Tibial artery (tissue), 4 donors: ENCODE data around the gene PLD2.

Experiments used
- DNase-seq, 2 donors: peaks; one replicate each; pipeline ENCODE4 v3.0.0-alpha.2; 2019
- H3K27ac ChIP-seq, 2 donors: fragments of 200-600 bp; sonication (generic) in 1 of 2; 1 replicate in 1 of 2; 2 replicates in 1 of 2; pipeline ENCODE4 v1.5.1; 2018 to 2019; ENCODE audit warnings: mild to moderate bottlenecking in 1 of 2
- H3K27me3 ChIP-seq, 2 donors: fragments of 200-600 bp; sonication (generic) in 1 of 2; one replicate each; pipeline versions ENCODE4 v1.5.1 to v1.6.0; 2016 to 2019
- H3K36me3 ChIP-seq, 3 donors: fragments of 200-600 bp; sonication (generic) in 2 of 3; one replicate each; pipeline ENCODE4 v1.5.1; 2016 to 2019; ENCODE audit warnings: mild to moderate bottlenecking in 2 of 3
- H3K4me1 ChIP-seq, 4 donors: fragments of 200-600 bp; sonication (generic) in 2 of 4; 1 replicate in 3 of 4; 2 replicates in 1 of 4; pipeline ENCODE4 v1.5.1; 2016 to 2019
- H3K4me3 ChIP-seq, 2 donors: fragments of 200-600 bp; sonication (generic) in 1 of 2; 1 replicate in 1 of 2; 2 replicates in 1 of 2; pipeline ENCODE4 v1.5.1; 2018 to 2019; ENCODE audit warnings: mild to moderate bottlenecking in 2 of 2
- H3K9me3 ChIP-seq, 3 donors: fragments of 200-600 bp; sonication (generic) in 1 of 3; one replicate each; pipeline ENCODE4 v1.5.1; 2016 to 2019
- CTCF ChIP-seq, 2 experiments: fragments of 200-600 bp in 1 of 2; fragments of 450-650 bp in 1 of 2; IDR thresholded peaks; one replicate each; pipeline ENCODE4 v1.5.1; 2017 to 2019; ENCODE audit warnings: antibody characterized with exemption in 2 of 2, mild to moderate bottlenecking in 1 of 2, moderate library complexity in 1 of 2
- intact Hi-C: fragments of 100-400 bp; cut with DNase I; formaldehyde crosslinking; loops from one replicate; pipeline ENCODE4 v1.15.0; 2023; ENCODE audit warnings: low total_unique reads

PLD2 gene

DNA sequence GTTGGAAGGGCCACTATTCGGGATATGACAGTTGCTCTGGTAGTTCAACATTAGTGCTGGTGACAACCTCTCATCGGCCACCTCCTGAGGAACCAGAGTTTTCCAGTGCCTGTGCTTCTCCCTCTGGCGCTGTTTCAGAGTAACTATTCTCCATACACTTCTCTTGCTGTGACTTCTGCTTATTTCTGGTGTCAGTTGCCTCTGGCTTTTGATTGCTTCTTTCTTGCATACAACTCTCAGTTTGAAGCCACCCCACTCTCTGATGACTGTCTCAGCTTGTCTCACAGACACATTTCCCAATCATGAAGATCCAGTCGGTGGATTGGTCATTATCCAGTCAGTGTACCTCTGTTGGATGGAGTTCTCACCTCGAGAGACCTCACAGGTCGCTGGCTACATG lies 38.7 kb upstream of the PLD2 start:
- intact Hi-C loops, result no loop called here
- no peak overlapping the region for H3K27ac ChIP-seq
- no peaks in the 10 kb centered on the region for H3K36me3 ChIP-seq
- no peaks in the 10 kb centered on the region for H3K4me1 ChIP-seq
- peaks cover 0 to 21% of the 10 kb centered on the region in 2 donors for H3K27me3 ChIP-seq
- no peak for DNase-seq
- TF ChIP-seq CTCF (IDR thresholded peaks at IDR 0.05), result no peak
- H3K9me3 ChIP-seq, result no peaks in the 10 kb centered on the region
- H3K4me3 ChIP-seq, result no peak overlapping the region

DNA sequence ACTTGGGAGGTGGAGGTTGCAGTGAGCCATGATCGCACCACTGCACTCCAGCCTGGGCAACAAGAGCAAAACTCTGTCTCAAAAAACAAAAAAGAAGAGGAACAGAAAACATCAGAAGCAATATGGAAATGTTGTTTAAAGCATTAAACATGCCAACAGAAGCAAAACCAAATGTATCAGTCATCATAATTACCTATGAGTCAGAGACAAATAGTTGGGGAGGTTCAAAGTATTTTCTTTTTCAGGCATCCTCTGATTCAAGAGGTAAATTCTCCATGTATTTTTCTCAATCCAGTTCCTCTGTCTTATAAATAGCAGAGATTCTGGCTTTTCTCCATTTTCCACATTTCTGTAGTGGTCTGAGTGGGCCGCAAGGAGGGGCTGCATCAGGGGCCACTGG lies 37.3 kb upstream of the PLD2 start:
- Histone ChIP-seq H3K4me3 (no peak overlapping the region), H3K36me3 (no peaks in the 10 kb centered on the region), H3K4me1 (no peaks in the 10 kb centered on the region), H3K9me3 (no peaks in the 10 kb centered on the region), H3K27ac (no peak overlapping the region), H3K27me3 (peaks cover 0 to 21% of the 10 kb centered on the region in 2 donors)
- DNase-seq, result no peak
- no peak for TF ChIP-seq CTCF (IDR thresholded peaks at IDR 0.05)
- intact Hi-C loops, result no loop called here

DNA sequence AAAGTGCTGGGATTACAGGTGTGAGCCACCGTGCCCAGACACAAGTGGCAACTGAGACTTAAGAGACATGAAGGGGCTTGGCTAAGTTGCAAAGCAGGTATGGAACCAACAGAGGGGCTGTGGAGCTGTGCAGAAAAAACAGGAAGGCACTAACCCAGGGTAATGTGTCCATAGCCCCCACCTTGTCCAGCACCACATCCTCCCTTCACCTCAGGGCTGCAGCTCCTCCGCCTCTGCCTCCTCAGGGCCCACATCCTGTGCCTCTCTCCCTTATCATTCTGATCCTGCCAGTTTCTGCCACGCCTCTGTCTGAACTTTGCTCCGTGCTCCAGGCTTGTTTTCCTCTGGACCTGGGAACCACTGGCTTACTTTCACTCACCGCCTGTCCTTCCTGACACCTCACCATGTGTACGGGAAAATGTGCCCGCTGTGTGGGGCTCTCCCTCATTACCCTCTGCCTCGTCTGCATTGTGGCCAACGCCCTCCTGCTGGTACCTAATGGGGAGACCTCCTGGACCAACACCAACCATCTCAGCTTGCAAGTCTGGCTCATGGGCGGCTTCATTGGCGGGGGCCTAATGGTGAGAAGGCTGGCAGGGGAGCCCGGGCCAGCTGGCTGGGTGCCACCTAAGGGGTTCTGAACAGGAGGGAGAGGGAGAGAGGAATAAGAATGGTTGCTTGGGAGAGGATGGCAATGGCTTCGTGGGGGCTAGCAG lies 35.3 kb upstream of the PLD2 start, which contains the start of gene TM4SF5:
TM4SF5 (plus strand) TSS at position 368 of the 716 bp plus-strand sequence; CDS start at position 405, 37 bp downstream.
- peaks cover 0 to 24% of the 10 kb centered on the region in 2 donors for H3K27me3 ChIP-seq
- H3K4me3 ChIP-seq, result no peak within 1 kb of the TSS
- H3K9me3 ChIP-seq, result no peaks in the 10 kb centered on the region
- TF ChIP-seq CTCF (IDR thresholded peaks at IDR 0.05), result no peak
- H3K4me1 ChIP-seq, result no peaks in the 10 kb centered on the region
- H3K27ac ChIP-seq, result no peak within 1 kb of the TSS
- intact Hi-C loops, result no loop called here
- H3K36me3 ChIP-seq, result no peaks in the 10 kb centered on the region
- no peak for DNase-seq

DNA sequence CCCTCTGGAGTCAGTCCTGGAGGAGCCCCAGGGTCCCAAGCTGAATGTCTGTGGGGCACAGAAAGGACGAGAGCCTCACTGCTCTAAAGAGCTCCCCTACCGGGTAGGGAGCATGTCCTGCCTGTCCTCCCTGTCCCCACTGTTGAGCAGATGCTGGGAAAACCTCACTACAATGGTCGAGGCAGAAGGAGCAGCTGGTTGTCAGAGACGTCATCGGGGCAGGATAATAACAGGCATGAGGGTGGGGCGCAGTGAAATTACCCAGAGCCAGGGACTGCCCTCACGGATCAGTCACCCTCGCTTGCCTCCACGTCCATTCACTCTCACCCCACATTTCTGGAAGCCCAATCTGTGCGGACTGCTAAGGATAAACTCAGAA lies 34.7 kb upstream of the PLD2 start:
- Histone ChIP-seq H3K36me3 (no peaks in the 10 kb centered on the region), H3K9me3 (no peaks in the 10 kb centered on the region), H3K27me3 (peaks cover 0 to 27% of the 10 kb centered on the region in 2 donors), H3K27ac (no peak overlapping the region), H3K4me3 (no peak overlapping the region), H3K4me1 (no peaks in the 10 kb centered on the region)
- intact Hi-C loops, result no loop called here
- DNase-seq, result no peak
- no peak for TF ChIP-seq CTCF (IDR thresholded peaks at IDR 0.05)

DNA sequence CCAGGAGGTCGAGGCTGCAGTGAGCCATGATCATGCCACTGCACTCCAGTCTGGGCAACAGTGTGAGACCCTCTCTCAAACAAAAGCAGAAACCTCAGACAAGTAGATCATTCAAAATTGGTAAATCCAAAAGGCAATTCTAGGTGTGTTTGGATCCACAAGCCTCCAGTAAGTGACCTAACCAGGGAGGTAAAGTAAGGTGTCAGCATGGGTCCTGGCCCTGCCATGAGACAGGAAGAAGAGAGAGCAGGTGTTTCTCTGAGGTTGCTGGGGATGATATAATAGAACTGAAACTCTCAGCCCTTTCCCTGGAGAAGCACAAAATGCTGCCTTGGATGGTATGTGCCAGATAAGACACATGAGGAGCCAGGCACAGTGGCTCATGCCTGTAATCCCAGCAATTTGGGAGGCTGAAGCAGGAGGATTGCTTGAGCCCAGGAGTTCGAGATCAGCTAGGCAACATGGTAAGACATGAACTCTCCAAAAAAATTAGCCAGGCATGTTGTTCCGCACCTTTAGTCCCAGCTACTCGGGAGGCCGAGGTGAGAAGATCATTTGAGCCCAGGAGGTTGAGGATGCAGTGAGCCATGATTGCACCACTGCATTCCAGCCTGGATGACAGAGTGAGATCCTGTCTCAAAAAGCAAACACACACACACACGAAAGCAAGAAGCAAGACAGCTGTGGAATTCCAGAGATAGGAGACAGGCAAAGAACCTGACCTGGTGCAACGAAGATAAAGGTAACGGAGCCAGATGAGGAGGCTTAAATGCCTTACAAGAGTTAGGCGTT lies 28.8 kb upstream of the PLD2 start:
- no peak overlapping the region for H3K4me3 ChIP-seq
- no peaks in the 10 kb centered on the region for H3K36me3 ChIP-seq
- no peak for DNase-seq
- H3K27ac ChIP-seq, result no peak overlapping the region
- no peaks in the 10 kb centered on the region for H3K4me1 ChIP-seq
- no peaks in the 10 kb centered on the region for H3K9me3 ChIP-seq
- intact Hi-C loops, result no loop called here
- peaks cover 0 to 60% of the 10 kb centered on the region in 2 donors for H3K27me3 ChIP-seq
- no peak for TF ChIP-seq CTCF (IDR thresholded peaks at IDR 0.05)
